Measurements from ENCODE around the gene SLC43A3. TPM values are rescaled to one million over a fixed set of nuclear protein-coding genes. Genes with fewer than 3 reads are reported as not detected.

The SLC43A3 gene
- polyA plus RNA-seq = 10 to 100 TPM in 2 of 3 donors, 1 to 10 TPM in 1; 9.9 to 51.2 (median 40.7) TPM

DNA sequence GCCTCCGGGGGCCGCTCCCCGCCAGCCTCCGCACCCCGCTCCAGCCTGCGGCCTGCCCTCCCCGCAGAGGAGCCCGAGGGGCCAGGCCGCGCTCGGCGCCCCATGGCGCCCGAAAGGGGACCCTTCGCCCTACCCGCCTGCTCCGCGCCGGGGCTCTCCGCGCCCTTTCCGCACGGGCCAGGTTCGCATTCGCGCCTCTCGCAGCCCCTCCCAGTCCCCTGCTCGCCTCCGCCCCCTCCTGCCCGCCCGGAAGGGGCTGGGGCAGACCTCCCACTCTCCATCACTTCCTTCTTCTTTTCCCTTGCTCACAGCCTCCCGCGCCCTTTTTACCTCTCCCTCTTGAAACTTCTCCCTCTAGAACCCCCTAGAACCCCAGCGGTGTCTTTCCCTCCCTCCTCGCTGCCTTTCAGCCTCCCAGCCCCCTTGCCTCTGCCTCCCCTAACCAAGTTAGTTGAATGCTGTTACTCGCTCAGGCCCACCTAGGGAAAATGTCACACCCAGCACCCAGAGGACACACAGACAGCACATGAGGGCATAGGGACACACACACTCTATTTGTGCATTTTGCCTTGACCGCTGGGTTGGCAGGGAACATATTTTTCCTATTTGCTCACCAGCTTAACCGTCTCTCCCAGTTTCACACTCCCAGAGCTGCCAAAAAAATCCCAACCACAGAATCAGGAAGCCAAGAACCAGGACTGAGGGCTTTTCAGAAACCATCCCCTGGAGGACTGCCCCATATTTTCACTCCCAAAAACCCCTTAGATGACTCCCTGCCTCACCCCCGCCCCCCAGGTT lies at the start of gene SLC43A3:
Gene SLC43A3, minus strand, starts transcription at position 193 of the 798 bp plus-strand sequence. CDS start 949 bp downstream, outside the sequence.
- WGBS, 3 donors = 2 to 8% (median 2%) methylated on average over 30 to 39 of the region's 39 CpGs
- H3K27ac ChIP-seq (ENCODE audit: low read depth, low read length) = peak within 1 kb of the TSS; percentile 92

GRCh38 chr11:57476047-57476756 lies 49.3 kb upstream of the SLC43A3 start:
- WGBS, 3 donors = 2 to 7% (median 4%) methylated on average over 76 to 80 of the region's 80 CpGs
- H3K27ac ChIP-seq (ENCODE audit: low read depth, low read length) = no peak overlapping the region

GRCh38 chr11:57475671-57476046 lies 48.7 kb upstream of the SLC43A3 start:
- 82 to 83% (median 82%) methylated on average over 5 of the region's 5 CpGs for WGBS, 3 donors
- H3K27ac ChIP-seq (ENCODE audit: low read depth, low read length) = no peak overlapping the region

DNA sequence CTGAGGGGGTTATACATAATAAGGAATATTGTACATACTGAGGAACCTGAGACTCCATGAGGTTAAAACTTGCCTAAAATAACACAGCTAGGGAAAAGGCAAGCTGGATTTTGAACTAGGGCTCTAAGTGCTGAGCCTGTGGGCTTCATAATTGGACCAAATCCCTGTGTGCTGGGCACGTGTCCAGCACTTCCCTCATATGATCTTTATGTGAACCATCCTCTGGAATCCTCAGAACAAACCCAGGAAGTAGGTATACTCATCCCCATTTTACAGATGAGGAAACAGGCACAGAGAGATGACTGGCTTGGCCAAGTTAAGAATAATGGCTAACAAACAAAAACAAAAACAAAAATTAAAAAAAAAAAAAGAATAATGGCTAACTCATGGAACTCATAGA lies 48.3 kb upstream of the SLC43A3 start:
- 32 to 67% (median 41%) methylated on average over 1 of the region's 1 CpG for WGBS, 3 donors
- H3K27ac ChIP-seq (ENCODE audit: low read depth, low read length) = no peak overlapping the region

DNA sequence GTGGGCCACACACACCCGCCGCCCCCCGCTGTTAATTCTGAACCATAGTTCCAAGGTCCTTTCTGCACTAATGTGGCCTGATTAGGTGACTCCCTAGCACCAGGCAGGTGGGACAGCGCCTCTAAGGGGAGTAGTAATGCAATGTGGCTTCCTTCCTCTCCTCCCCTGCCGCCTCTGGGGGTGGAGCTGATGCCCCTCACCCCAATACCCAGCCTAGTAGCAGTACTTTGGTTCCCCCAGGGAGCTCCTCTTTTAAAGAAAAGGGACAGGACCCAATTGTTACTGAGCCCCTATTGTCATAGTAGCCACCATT lies 47.8 kb upstream of the SLC43A3 start:
- WGBS, 3 donors = 66 to 88% (median 73%) methylated on average over 5 of the region's 5 CpGs
- H3K27ac ChIP-seq (ENCODE audit: low read depth, low read length) = no peak overlapping the region

DNA sequence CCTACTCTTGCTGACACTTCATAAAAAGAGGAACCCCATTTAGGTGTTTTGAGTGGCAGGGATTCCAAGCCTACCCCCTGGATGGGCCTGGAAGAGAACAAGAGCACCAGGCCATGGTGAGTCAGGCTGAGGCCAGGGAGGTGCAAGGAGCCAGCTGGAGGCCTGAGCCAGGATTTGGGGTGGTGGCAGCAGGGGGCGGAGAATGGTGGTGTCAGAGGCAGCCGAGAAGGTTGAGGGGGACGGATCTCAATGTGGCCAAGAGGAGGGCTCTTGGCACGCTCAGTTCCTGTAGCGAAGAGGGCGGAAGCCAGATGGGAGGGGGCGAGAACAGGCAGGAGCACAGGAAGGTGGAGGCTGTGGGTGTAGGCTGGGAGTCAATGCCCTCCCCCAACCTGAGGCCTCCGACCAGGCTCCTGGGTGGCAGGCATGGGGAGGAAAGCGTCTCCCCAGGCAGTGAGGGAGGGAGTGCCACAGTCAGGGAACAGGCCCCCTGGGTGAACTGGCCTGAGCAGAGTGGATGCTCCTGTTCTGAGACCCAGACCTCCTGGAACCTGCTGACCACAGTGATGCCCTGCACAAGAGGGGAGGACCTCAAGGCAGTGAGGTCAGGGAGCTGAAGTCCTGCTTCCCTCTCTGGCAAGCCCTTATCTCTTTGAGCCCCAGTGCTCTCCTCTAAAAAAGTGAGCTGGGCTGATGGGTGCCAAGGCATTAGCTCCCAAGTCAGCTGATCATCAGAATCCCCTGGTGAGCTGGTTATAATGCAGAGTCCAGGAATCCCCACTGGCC lies 47.3 kb upstream of the SLC43A3 start:
- H3K27ac ChIP-seq (ENCODE audit: low read depth, low read length) = no peak overlapping the region
- 34 to 75% (median 40%) methylated on average over 7 to 9 of the region's 9 CpGs for WGBS, 3 donors

- no peak overlapping the region for H3K27ac ChIP-seq (ENCODE audit: low read depth, low read length)
- WGBS, 3 donors = 43 to 70% (median 49%) methylated on average over 6 of the region's 6 CpGs
Observed at GRCh38 chr11:57473285-57473841, 46.4 kb upstream of the SLC43A3 start.

DNA sequence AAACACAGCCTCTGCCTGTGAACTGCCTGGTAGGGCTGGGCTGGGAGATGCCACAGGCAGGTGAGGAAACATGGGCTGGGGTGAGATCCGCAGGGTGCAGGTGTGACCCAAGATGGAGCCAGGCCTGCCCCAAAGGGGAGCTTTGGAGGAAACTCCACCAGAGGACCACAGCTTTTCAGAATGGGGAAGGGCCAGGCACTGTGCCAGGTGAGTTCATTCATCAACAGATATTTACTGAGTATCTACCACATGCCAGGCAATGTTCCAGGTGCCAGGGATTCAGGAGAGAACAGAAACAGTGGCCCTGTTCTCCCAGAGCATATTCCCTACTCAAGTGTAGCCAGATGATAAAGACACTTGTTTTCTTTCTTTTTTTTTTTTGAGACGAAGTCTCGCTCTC lies 44.6 kb upstream of the SLC43A3 start:
- WGBS, 3 donors = 46 to 94% (median 78%) methylated on average over 3 of the region's 3 CpGs
- H3K27ac ChIP-seq (ENCODE audit: low read depth, low read length) = no peak overlapping the region

GRCh38 chr11:57469268-57469667 lies 42.3 kb upstream of the SLC43A3 start:
- no peak overlapping the region for H3K27ac ChIP-seq (ENCODE audit: low read depth, low read length)
- 84 to 89% (median 86%) methylated on average over 5 of the region's 5 CpGs for WGBS, 3 donors

DNA sequence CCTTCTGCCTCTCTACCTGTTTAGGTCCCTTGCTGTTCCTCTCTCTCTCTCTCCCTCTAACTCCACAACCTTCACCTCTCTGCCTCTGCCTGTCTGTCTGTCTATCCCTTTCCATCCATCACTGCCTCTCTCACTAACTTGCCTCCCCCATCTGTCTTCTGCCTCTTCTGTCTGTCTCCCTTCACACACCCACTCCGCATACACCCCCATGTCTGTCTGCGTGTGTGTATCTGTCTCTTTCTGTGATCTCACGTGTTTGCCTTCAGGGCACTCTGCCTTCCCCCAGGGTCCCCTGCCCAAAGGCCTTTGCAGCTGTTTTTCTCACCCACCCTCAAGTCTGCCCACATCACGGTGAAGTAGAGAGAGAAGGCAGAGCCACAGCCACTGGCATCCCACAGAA lies 41.4 kb upstream of the SLC43A3 start:
- H3K27ac ChIP-seq (ENCODE audit: low read depth, low read length) = no peak overlapping the region
- WGBS, 3 donors = 78 to 85% (median 82%) methylated on average over 4 of the region's 4 CpGs

DNA sequence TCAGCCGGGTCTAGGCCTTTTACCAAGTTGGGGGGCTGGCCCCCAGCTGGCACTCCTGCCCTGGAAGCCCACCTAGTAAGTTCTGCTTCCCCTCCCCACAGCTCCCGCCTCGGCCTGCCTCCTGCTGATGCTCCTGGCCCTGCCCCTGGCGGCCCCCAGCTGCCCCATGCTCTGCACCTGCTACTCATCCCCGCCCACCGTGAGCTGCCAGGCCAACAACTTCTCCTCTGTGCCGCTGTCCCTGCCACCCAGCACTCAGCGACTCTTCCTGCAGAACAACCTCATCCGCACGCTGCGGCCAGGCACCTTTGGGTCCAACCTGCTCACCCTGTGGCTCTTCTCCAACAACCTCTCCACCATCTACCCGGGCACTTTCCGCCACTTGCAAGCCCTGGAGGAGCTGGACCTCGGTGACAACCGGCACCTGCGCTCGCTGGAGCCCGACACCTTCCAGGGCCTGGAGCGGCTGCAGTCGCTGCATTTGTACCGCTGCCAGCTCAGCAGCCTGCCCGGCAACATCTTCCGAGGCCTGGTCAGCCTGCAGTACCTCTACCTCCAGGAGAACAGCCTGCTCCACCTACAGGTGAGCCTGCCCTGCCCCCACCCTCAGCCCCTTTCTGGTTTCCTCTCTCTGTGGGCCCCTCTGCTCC lies 40.7 kb upstream of the SLC43A3 start:
- no peak overlapping the region for H3K27ac ChIP-seq (ENCODE audit: low read depth, low read length)
- WGBS, 3 donors = 85 to 89% (median 89%) methylated on average over 23 of the region's 23 CpGs

GRCh38 chr11:57466680-57467079 lies 39.8 kb upstream of the SLC43A3 start:
- H3K27ac ChIP-seq (ENCODE audit: low read depth, low read length) = no peak overlapping the region
- 43 to 58% (median 49%) methylated on average over 4 of the region's 4 CpGs for WGBS, 3 donors

GRCh38 chr11:57464539-57465181 lies 37.7 kb upstream of the SLC43A3 start:
- 65 to 69% (median 68%) methylated on average over 30 of the region's 30 CpGs for WGBS, 3 donors
- no peak overlapping the region for H3K27ac ChIP-seq (ENCODE audit: low read depth, low read length)

GRCh38 chr11:57463671-57464538 lies 37.0 kb upstream of the SLC43A3 start:
- H3K27ac ChIP-seq (ENCODE audit: low read depth, low read length) = no peak overlapping the region
- 73 to 79% (median 74%) methylated on average over 11 to 14 of the region's 14 CpGs for WGBS, 3 donors

- no peak overlapping the region for H3K27ac ChIP-seq (ENCODE audit: low read depth, low read length)
- WGBS, 3 donors = 80 to 83% (median 83%) methylated on average over 3 of the region's 3 CpGs
Observed at GRCh38 chr11:57462597-57462996, 35.7 kb upstream of the SLC43A3 start.

- H3K27ac ChIP-seq (ENCODE audit: low read depth, low read length) = no peak overlapping the region
- 76 to 86% (median 85%) methylated on average over 16 of the region's 16 CpGs for WGBS, 3 donors
Observed at GRCh38 chr11:57461841-57462489, 35.0 kb upstream of the SLC43A3 start.
